NCI-H748 (cell line): ENCODE data around the gene PARD3.

Source experiments
- DNase-seq: peaks from one replicate; lab custom pipeline; 2025; ENCODE audit not compliant: unreplicated experiment; lab: John Stamatoyannopoulos, UW

PARD3 gene

DNA sequence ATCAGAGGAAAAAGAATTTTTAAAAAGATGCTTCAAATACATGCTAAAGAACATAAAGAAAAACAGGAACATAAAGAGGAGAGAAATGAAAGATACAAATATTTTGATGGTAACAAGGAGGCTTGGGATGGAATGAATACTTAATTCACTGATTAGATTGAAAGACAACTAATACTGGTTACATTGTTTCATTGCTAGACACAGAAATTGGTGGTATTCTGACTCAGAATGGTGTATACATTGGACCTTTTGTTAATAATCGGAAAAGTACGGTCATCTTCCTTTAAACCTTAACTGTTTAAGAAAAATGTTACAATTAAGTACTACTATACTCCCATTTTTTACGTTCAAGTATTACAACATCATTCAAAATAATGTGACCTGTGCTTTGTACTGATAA, 567.5 kb downstream of the PARD3 start:
- no peak for DNase-seq

GRCh38 chr10:34244756-34245484, 570.2 kb downstream of the PARD3 start:
- no peak for DNase-seq

DNA sequence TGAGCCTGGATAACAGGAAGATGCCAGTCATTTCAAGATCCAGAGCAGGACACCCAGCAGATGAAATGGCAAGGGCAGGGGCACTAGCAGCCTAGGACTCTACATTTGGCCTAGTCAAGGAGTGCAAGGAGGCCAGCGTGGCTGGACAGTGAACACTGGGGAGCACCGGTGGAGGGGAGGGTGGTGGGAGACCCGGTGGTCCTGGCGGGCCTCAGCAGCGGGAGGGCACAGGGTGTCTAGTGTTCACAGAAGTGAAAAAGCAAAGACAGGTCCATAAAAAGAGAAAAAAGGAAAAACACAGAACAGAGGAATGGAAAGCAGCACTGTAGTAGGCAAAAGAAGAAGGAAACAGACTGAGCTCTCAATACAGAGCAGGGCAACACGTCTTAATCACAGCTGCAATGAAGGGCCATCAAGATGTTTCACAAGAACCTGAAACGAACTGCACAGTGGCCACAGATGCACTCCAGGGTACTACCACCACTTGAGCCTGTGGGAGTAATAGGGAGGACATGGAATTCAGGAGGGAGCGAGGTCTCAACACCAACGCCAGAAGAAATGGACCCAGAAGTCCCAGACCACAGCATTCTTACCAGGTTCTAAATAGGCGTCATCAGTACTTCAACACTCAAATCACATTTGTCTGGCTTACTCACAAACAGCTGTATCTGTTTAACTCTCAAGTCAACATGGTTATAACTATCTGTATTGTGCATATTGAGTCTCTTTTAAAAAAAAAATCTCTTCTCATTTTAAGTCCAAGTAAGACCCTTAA, 573.7 kb downstream of the PARD3 start:
- no peak for DNase-seq

GRCh38 chr10:34240039-34240438, 575.1 kb downstream of the PARD3 start:
- no peak for DNase-seq

DNA sequence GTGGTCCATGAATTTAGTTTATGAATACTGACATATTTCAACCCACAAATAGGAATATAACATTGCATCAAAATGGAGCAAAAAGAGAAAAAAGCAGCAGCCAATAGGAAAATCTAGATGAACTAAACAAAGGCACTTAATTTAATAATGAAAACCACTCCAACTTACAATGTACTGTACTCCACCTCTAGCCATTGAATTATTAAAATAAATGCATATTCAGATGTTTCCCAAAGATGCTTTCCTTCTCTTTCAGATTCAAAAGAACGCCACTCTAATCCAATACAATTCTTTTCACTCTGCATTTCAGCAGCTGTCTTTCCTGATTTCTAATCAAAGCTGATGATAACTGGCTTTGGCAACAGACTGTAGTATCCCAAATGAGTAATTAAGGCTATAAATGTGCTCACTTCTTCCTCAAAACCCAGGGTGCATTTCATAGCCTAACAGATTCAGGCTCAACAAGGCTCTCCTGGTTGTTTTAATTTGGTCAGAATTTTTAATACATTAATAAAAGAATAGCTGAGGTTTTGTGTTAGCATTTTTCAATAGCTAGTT, 577.1 kb downstream of the PARD3 start:
- no peak for DNase-seq

- peak; percentile 48 for DNase-seq
Measured at GRCh38 chr10:34236931-34237330, 578.2 kb downstream of the PARD3 start.

DNA sequence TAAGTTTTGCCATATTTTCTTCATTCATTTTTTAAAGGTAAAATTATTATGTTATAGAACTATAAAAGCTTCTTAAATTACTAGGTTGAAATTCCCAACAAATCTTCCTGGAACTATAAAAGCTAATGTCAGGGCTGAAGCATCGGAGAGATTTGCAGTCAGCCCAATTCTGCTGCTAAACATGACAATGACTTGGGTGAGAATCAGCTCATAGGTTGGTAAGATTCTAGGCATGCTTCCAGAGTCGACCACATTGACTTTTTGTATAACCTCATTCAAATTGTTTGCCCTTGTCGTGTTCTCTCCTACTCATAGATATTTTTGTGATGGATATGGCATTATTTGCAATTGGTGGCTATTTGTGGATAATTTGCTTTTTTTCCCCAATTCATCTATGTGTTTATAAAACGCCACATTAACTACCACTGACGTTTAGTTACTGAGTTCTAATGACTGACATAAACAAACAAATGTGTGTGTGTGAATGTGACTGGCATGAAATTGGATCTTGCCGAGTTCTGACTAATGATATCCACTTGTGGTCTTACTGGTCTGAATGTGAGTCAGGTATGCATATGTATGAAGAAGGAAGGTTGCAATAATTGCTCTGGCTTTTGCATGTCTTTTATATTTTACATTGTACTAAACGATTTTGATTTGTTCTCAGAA, 579.8 kb downstream of the PARD3 start:
- peak; percentile 73 for DNase-seq

- no peak for DNase-seq
Measured at GRCh38 chr10:34232481-34232880, 582.6 kb downstream of the PARD3 start.

DNA sequence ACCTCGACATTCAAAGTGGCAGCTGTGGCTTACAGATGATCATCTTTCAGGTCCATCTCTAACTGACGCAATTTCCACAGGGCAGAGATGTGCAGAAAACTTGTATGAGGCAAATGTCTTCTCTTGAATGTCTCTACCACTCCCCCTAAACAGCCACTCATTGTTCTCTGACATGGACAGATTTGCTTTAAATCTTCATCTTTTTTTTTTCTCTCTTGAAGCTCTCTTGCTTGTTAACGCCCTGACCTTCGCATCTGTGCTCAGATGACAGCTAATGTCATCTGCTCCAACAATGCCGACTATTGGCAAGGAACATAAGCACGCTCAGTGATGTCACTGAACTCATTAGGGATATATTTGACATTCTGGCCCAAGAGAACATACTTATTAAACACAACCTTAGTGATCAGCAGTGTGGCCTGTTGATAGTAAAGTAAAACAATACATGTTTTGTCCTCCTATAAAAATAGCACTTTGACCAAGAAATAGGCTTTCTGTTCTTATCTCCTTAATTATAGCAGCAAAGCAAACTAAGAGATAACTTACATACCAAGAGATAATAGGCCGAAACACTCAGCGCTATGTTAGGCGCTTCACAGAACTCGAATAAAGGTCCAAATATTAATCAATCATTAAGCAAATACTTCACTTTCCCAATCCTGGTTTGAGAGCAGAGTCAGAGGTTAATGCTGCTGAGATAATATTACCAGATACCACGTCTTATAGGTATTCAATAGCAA, 583.5 kb downstream of the PARD3 start:
- peak; percentile 9 for DNase-seq

GRCh38 chr10:34229917-34230316, 585.2 kb downstream of the PARD3 start:
- DNase-seq = no peak

DNA sequence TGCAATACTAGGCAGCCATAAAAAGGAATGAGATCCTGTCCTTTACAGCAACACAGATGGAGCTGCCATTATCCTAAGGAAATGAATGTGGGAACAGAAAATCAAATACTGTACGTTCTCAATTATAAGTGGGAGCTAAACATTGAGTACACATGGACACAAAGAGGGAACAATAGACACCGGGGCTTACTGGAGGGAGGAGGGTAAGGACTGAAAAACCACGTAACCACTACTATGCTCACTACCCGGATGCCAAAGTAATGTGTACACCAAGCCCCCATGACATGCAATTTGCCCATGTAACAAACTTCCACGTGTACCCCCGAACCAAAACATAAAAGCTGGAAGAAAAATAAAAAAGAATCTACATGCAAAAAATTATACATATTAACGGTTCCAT, 587.0 kb downstream of the PARD3 start:
- peak; percentile 88 for DNase-seq

DNA sequence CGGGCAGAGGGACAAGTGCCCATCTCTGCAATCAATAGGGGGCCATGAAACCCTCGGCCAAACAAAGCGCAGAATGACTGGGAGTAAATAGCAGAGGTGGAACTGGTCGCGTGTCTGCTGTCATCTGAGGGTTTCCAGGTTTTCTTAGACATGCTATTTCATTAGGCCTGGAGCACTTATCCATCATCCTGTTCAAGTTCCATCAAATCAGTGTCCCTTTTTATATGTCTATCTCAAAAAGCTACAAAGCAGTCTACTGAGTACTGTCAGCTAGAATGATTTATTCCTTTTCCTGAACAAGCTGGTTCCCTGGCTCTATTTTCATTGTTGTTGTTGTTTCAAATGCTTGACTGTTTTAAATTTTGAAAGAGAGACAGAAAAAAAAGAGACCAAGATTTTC, 590.5 kb downstream of the PARD3 start:
- peak; percentile 79 for DNase-seq

DNA sequence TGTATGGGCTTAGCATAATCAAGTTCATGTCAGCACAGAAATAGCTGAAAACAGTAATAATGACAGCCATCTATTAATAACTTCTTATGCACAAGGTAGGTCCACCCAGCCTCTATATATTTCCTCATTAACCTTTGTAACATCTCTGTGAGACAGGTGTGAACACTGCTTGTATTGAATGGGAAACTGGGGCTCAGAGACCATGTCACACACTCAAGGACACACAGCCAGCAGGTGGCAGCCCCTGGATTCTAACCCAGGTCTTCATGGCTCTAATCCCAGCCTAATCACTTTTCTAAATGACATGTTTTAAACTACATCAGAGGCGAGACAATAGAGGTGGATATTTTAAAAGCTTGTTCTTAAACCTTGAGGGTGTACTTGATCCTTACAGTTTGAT, 591.4 kb downstream of the PARD3 start:
- peak; percentile 11 for DNase-seq

DNA sequence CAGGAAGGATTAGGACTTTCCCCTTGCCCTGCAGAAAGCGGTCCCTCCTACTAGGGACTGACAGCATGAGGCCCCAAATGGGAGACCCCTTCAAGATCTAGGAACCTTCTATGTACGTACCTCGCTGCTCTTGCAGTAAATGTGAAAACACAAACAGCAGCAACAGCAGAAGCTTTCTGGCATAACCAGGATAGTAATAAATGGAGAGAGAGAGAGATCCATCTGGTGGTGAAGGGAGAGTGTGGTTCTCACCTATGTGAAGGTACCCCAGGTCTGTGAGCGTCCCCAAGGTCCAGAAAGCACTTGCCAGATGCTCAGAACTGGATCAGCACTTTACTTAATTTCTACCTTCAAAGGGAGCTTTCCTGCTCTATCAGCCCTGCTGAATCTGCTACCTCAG, 592.7 kb downstream of the PARD3 start:
- DNase-seq = peak; percentile 26

DNA sequence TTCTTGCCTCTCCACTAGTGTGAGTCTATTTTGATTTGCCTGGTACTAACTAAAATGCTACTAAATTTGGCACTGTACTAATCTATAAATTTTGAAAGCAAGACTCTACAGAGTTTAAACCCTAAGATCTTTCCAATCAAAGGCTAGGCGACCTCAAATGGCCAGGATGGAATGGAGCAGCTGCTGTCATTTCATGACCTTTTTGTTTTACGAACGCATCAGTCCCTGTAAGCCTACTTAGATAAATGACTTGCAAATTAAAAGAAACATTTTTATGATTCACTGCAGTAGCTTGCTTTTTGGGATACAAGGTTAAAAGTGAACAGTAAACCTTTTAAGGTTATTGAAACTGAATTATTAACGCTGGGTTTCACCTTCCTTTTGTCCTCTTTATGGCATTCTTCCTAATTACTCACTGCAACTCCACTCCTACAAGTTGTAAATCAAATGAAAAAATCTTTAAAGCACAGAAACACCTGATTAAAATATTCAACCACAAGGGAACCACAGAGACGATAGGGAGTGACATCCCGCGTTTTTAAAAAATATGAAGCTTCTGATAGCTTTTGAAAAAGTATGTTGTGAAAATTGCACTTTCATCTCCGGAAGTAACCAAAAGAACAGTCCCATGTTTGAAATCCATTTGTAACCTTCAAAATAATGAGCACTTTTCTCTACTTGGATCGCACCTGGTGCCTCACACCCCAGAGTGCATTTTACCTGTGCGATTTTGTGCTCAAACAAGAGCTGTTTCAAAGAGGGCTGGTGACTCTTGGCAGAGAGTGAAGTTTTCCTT, 595.1 kb downstream of the PARD3 start:
- peak; percentile 70 for DNase-seq

DNA sequence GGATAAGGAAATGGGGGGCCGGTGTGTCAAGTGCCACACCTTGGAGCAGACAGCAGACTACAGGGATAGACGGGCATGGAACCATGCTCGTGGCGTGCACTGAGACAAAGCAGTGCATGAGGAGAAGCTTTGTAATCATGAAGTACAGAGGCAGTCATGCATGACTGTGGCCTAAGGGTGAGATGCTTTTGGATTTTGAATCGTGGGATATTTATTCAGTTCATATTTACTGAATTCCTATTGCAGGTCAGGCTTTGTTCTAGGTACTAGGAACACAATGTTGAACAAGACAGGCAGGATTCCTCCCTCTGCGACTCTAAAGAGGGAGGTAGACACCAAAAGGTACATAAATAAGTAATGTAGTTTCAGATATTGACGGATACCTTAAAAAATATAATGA, 597.6 kb downstream of the PARD3 start:
- no peak for DNase-seq

- peak; percentile 27 for DNase-seq
Measured at GRCh38 chr10:34216348-34216945, 598.6 kb downstream of the PARD3 start.

DNA sequence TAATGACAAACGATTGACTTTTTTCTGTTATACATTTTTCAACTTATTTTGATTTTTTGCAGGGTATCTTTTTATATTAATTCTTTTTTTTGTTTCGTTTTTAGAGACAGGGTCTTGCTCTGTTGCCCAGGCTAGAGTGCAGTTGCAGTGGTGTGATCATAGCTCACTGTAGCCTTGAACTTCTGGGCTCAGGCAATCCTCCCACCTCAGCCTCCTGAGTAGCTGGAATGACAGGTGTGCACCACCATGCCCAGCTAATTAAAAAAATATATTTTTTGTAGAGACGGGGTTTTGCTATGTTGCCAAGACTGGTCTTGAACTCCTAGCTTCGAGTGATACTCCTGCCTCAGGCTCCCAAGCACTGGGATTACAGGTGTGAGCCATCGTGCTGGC, 601.3 kb downstream of the PARD3 start:
- DNase-seq = no peak

DNA sequence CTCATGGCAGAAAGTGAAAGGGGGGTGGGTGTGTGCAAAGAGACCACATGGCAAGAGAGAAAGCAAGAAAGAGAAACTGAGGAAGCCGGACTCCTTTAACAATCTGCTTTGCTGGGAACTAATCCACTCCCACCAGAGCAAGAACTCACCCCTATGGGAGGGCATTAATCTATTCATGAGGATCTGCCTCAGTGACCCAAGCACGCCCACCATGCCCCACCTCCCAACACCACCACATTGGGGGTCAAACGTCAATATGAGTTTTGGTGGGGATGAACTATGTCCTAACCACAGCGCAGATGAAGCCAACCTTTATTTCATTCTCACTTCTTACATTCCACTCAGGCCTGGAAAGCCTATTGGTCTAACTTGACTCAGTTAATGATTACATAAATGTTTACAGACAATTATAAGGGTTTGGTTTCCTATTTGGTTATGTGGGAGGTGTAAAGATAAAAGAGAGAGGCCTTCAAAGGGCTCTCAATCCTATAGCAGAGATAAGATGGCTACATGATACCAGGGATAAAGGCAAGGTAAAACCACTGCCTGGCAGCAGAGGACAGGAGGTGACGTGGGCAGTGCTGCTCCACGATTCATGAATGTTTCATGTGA, 601.8 kb downstream of the PARD3 start:
- peak; percentile 54 for DNase-seq
